GM12891 (cell line): ENCODE results near the gene FKBP14.

Experiments
- DNase-seq: peaks from one replicate; pipeline ENCODE4 v3.0.0; 2011; ENCODE audit warnings: low spot score; ENCODE audit not compliant: insufficient read length
- FAIRE-seq: peaks from 2 replicates; lab custom pipeline; 2011; peaks lifted over from hg19 to GRCh38; lab: Jason Lieb, UNC
- PAX5 ChIP-seq: IDR thresholded peaks from 2 replicates; pipeline ENCODE4 v1.6.1; 2011; ENCODE audit warnings: low read length, moderate library complexity, mild to moderate bottlenecking; ENCODE audit not compliant: insufficient read depth, severe bottlenecking
- POLR2A ChIP-seq: IDR thresholded peaks from 2 replicates; pipeline ENCODE4 v1.6.1; 2011; ENCODE audit warnings: low read depth, low read length, control low read depth
- POLR2AphosphoS5 ChIP-seq: IDR thresholded peaks from 2 replicates; pipeline ENCODE4 v1.6.1; 2011; ENCODE audit warnings: low read depth, low read length, control low read depth
- POU2F2 ChIP-seq: IDR thresholded peaks from 2 replicates; pipeline ENCODE4 v1.6.1; 2011; ENCODE audit warnings: low read depth, mild to moderate bottlenecking, control low read depth, low read length, moderate library complexity
- SPI1 ChIP-seq: IDR thresholded peaks from 2 replicates; pipeline ENCODE4 v1.6.1; 2011; ENCODE audit warnings: low read depth, low read length, control low read depth
- TAF1 ChIP-seq: IDR thresholded peaks from 2 replicates; pipeline ENCODE4 v1.6.1; 2011; ENCODE audit warnings: low read depth, low read length, control low read depth

FKBP14 gene

DNA sequence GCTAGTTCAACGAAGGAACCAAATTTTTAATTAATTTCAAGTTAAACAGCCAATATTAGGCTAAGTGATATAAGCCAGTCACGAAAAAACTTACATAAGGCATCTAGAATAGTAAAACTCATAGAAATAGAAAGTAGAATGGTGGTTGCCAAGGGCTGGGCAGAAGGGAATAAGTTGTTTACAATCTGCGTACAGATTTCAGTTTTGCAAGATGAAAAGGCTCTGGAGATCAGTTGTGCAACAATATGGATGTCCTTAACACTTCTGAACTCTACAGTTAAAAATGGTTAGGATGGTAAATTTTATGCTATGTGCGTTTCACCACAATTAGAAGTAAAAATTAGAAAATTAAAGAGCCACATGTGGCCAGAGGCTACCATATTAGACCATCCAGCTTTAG lies 50.2 kb downstream of the FKBP14 start:
- FAIRE-seq (no peak), DNase-seq (no peak)
- TF ChIP-seq TAF1 = no peak

DNA sequence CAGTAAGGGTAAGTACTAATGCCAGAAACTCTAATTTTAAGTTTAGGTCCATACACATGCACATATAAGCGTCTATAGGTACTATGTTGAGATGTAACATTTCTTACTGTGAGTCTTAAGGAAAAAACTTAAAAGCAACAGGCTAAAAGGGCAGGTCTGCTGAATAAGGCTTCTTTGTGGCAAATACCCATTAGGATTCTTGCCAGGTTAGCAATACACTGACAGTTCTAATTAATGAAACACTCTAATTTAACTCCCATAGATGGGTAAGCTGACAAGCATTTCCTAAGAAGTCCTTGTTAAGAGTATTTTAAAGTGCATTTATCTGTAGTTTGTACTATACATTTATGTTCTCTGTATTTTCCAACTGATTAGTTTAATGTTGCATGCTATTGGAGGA lies 50.9 kb downstream of the FKBP14 start:
- FAIRE-seq = no peak
- no peak for DNase-seq
- no peak for TF ChIP-seq POU2F2
- no peak for TF ChIP-seq SPI1
- TF ChIP-seq POLR2AphosphoS5 = no peak
- no peak for TF ChIP-seq TAF1
- no peak for TF ChIP-seq POLR2A
- no peak for TF ChIP-seq PAX5

DNA sequence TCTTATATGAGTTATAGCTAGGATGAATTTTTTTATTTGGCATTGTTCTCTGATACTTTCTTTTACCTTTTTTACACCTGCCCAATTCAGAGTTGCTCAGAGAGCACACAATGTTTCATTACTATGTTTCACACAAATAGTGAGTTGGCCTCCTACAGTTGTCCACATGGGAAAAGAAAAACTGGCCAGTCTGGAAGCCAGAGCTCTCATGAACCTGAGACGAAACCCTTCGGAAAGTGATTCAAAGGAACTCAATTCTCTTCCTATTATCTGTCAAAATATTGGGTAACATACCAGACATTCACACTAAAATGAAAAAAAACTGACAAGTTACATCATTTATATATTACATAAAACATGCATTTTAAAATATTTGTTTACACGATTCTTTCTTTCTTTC lies 52.2 kb downstream of the FKBP14 start:
- no peak for DNase-seq
- TF ChIP-seq PAX5 = no peak
- TF ChIP-seq POLR2A = no peak
- TF ChIP-seq POLR2AphosphoS5 = no peak
- TF ChIP-seq TAF1 = no peak
- TF ChIP-seq POU2F2 = no peak
- no peak for TF ChIP-seq SPI1
- no peak for FAIRE-seq

DNA sequence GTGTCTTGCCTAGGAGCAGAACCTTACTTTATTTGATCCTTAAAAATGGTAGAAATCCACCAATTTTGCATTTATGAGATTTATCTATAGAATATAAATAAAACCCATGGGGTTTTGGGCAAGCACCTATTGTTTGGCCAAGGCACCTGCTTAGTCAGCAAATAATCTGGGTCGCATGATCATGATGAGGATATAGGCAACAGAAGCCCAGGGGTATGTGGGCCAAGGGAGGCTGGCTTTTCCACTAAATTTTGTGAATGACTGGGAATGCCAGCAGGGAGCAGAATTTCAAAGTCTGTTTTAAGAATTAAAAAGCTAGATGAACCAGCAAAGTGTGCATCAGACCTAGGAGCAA lies 54.2 kb downstream of the FKBP14 start:
- TF ChIP-seq POLR2A = no peak
- no peak for TF ChIP-seq PAX5
- TF ChIP-seq POU2F2 = no peak
- no peak for TF ChIP-seq POLR2AphosphoS5
- no peak for TF ChIP-seq TAF1
- TF ChIP-seq SPI1 = no peak
- DNase-seq (no peak), FAIRE-seq (no peak)

DNA sequence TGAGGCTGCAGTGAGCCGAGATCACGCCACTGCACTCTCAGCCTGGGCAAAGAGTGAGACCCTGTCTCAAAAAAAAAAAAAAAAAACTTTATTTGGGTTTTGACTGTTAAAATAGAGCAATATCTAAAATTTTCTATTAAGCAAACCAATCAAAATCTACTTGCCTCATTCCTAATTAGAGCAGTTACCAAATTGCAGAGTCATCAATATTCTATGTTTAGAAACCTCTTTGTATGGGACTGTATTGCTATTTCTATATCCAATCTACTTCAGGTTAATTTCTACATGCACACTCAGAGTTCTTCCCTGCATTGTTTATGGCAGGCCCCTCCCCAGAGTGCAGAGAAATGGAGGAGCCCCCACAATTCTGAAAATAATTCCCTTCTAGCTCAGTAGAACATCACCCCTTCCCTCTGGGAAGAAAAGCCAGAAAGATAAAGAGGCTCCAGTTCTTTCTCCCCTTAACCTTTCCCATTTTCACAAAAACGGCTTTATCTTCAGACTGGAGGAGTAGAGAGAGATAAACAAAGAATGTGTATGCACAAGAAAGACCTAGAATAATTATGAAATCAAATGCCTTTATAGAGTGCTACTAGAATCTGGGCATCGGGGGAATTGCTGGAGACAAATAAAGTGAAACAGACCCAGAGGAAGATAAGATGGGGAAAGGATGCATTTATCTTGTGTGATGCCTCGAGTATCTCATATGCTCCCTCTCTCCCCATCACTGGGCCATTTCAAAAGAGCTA lies 54.8 kb downstream of the FKBP14 start:
- DNase-seq (no peak), FAIRE-seq (no peak)
- no peak for TF ChIP-seq TAF1
- TF ChIP-seq PAX5 = no peak
- TF ChIP-seq POLR2A = no peak
- TF ChIP-seq POLR2AphosphoS5 = no peak
- TF ChIP-seq POU2F2 = no peak
- TF ChIP-seq SPI1 = no peak

DNA sequence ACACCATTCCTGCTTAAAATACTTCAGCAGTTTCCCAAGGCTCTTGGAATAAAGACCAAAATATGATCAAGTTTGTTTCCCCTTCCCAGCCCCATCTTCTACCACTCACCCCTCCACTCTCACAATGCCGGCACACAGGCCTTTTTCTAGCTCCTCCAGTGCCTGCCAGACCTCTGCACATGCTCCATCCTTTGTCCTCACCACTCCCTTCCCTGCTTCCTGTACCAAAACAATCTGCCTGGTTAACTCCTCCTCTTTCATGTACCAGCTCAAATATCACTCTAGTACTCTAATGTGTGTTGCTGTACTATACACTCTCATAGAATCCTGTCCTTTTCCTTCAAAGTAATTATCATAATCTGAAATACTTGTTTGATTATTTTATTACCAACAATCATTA lies 56.3 kb downstream of the FKBP14 start:
- no peak for FAIRE-seq
- DNase-seq = no peak
- no peak for TF ChIP-seq PAX5
- no peak for TF ChIP-seq POLR2A
- TF ChIP-seq POLR2AphosphoS5 = no peak
- TF ChIP-seq POU2F2 = no peak
- TF ChIP-seq TAF1 = no peak
- TF ChIP-seq SPI1 = no peak

DNA sequence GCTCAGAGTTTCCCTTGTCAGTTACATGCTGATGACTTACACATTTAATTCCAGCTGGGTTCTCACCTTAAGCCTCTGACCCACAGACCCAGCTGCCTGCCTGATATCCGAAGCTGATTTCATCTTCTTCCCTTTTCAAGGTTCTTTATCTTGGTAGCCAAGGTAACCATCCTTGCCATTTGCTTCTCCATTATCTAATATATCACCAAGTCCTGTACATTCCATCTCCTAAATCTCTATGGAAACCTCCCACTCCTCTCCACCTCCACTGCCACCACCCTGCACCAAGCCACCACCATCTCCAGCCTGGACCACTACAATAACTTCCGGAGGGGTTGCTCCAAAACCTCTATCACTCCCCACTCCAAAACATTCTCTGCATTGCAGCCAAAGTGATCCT lies 56.8 kb downstream of the FKBP14 start:
- no peak for FAIRE-seq
- TF ChIP-seq TAF1 (no peak), POLR2AphosphoS5 (no peak), SPI1 (no peak), PAX5 (no peak), POLR2A (no peak), POU2F2 (no peak)
- no peak for DNase-seq

DNA sequence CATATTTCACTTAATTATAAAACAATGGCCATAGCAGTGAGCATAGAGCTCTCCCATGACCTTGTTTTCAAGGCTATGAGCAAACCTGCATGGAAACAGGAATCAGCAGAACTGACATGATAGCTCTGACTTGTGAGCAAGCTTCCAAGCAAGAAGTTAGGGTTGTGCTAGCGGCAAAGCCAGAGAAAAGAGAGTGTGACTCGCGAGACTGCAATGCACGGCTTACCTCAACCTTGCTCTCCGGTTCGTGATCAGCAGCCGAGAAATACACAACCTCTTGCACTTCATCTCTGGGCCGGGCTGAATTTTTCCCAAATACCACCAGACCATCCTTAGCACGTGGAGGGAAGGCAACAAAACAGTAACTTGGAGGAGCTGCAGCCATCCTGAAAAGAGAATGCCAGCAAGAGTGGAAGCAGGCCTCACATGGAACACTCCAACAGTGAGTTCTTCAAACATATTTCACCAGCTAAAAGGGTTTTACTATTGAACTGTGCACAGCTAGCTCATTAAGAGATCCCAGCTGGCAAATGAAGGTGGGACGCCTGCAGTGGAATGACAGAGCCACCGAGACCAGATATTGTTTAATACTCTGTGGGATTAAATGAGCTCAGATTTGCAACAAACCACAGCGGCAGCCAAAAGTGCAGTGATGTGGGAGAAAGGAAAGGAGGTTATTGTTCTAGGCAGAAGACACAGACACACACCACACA lies 57.7 kb downstream of the FKBP14 start:
- no peak for TF ChIP-seq POU2F2
- no peak for TF ChIP-seq TAF1
- no peak for TF ChIP-seq POLR2A
- TF ChIP-seq PAX5 = no peak
- TF ChIP-seq POLR2AphosphoS5 = no peak
- no peak for TF ChIP-seq SPI1
- DNase-seq (no peak), FAIRE-seq (no peak)

DNA sequence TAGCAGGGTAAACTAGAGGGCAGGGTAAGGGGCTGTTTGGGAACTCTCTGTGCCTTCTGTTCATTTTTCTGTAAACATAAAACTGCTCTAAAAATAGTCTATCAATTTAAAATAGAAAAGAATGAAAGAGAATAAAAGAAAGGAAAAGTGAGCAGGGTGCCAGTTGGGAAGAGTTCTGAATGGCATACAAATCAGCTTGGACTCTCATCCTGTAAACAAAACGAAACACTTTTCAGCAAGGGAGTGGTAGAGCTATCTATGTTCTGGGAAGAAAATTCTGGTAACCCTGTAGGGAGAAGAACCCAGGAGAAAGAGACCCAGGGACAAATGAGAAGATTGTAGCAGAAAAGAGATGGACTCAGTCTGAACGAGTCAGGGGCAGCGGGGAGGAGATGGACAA lies 61.5 kb downstream of the FKBP14 start:
- no peak for FAIRE-seq
- no peak for DNase-seq
- TF ChIP-seq SPI1 = no peak
- TF ChIP-seq POLR2A = no peak
- no peak for TF ChIP-seq POLR2AphosphoS5
- TF ChIP-seq POU2F2 = no peak
- no peak for TF ChIP-seq PAX5
- TF ChIP-seq TAF1 = no peak
